ENCODE data around the gene NAV1. TPM values are rescaled to one million over a fixed set of nuclear protein-coding genes. Genes with fewer than 3 reads are reported as not detected.

The NAV1 gene
- total and polyA plus RNA-seq, 9 of the 15 experiments (the other 6 are each of a cell fraction or from before 2014, with no cell fraction given) = 0.91 to 16.8 (median 3.2) TPM

GRCh38 chr1:201539561-201540431, 869 bp downstream of the NAV1 start (continued):
- TF ChIP-seq, protein P1, sequence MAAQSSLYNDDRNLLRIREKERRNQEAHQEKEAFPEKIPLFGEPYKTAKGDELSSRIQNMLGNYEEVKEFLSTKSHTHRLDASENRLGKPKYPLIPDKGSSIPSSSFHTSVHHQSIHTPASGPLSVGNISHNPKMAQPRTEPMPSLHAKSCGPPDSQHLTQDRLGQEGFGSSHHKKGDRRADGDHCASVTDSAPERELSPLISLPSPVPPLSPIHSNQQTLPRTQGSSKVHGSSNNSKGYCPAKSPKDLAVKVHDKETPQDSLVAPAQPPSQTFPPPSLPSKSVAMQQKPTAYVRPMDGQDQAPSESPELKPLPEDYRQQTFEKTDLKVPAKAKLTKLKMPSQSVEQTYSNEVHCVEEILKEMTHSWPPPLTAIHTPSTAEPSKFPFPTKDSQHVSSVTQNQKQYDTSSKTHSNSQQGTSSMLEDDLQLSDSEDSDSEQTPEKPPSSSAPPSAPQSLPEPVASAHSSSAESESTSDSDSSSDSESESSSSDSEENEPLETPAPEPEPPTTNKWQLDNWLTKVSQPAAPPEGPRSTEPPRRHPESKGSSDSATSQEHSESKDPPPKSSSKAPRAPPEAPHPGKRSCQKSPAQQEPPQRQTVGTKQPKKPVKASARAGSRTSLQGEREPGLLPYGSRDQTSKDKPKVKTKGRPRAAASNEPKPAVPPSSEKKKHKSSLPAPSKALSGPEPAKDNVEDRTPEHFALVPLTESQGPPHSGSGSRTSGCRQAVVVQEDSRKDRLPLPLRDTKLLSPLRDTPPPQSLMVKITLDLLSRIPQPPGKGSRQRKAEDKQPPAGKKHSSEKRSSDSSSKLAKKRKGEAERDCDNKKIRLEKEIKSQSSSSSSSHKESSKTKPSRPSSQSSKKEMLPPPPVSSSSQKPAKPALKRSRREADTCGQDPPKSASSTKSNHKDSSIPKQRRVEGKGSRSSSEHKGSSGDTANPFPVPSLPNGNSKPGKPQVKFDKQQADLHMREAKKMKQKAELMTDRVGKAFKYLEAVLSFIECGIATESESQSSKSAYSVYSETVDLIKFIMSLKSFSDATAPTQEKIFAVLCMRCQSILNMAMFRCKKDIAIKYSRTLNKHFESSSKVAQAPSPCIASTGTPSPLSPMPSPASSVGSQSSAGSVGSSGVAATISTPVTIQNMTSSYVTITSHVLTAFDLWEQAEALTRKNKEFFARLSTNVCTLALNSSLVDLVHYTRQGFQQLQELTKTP (IDR thresholded peaks at IDR 0.05; ENCODE audit: low read depth in 1 of 2, partially characterized antibody in 2 of 2) = no peak
- TF ChIP-seq CTBP1 (IDR thresholded peaks at IDR 0.05; ENCODE audit: borderline replicate concordance) (no peak), GMEB1 (CRISPR knock-in tag; IDR thresholded peaks at IDR 0.05) (no peak), ZC3H11A (IDR thresholded peaks at IDR 0.05; ENCODE audit: low read depth, low read length) (no peak), ARID1B (IDR thresholded peaks at IDR 0.05) (peak; percentile 22; the same call in 1 of the 2 replicates), MBD2 (IDR thresholded peaks at IDR 0.05; ENCODE audit: borderline replicate concordance, low read depth) (peak; percentile 23; the same call in 1 of the 2 replicates), DPF2 (IDR thresholded peaks at IDR 0.05) (0 out of 2 replicates have a peak, but pooled peaks have one; percentile 31), ZKSCAN3 (CRISPR knock-in tag; IDR thresholded peaks at IDR 0.05) (no peak), SFPQ (IDR thresholded peaks at IDR 0.05; ENCODE audit: low read depth, low read length) (no peak), RBM17 (IDR thresholded peaks at IDR 0.05; ENCODE audit: borderline replicate concordance, low read depth, low read length) (no peak), DACH1 (IDR thresholded peaks at IDR 0.05; ENCODE audit: partially characterized antibody) (no peak), TEAD2 (tag; IDR thresholded peaks at IDR 0.05) (no peak), FOS (IDR thresholded peaks at IDR 0.05; ENCODE audit: extremely low read depth, insufficient read length) (no peak)
- TF ChIP-seq, protein P2, sequence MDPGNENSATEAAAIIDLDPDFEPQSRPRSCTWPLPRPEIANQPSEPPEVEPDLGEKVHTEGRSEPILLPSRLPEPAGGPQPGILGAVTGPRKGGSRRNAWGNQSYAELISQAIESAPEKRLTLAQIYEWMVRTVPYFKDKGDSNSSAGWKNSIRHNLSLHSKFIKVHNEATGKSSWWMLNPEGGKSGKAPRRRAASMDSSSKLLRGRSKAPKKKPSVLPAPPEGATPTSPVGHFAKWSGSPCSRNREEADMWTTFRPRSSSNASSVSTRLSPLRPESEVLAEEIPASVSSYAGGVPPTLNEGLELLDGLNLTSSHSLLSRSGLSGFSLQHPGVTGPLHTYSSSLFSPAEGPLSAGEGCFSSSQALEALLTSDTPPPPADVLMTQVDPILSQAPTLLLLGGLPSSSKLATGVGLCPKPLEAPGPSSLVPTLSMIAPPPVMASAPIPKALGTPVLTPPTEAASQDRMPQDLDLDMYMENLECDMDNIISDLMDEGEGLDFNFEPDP (CRISPR knock-in tag; IDR thresholded peaks at IDR 0.05) = no peak
- TF ChIP-seq, protein P3, sequence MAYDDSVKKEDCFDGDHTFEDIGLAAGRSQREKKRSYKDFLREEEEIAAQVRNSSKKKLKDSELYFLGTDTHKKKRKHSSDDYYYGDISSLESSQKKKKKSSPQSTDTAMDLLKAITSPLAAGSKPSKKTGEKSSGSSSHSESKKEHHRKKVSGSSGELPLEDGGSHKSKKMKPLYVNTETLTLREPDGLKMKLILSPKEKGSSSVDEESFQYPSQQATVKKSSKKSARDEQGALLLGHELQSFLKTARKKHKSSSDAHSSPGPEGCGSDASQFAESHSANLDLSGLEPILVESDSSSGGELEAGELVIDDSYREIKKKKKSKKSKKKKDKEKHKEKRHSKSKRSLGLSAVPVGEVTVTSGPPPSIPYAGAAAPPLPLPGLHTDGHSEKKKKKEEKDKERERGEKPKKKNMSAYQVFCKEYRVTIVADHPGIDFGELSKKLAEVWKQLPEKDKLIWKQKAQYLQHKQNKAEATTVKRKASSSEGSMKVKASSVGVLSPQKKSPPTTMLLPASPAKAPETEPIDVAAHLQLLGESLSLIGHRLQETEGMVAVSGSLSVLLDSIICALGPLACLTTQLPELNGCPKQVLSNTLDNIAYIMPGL (CRISPR knock-in tag; IDR thresholded peaks at IDR 0.05) = no peak

Measured in K562 (cell line).